Fibroblast of pulmonary artery (primary cell): ENCODE results near the gene KRTAP4-3.
"Not testable (repeated sequence)": the region's sequence is repeated elsewhere in the genome, so short reads cannot be mapped to it uniquely, and the experiment has no call there.

Source experiments
- DNase-seq: peaks from one replicate; pipeline ENCODE4 v3.0.0-alpha.2; 2010; ENCODE audit warnings: low read depth
- H3K4me3 ChIP-seq: replicated peaks from 2 replicates; pipeline ENCODE4 v1.5.1; 2011; ENCODE audit warnings: low read depth, mild to moderate bottlenecking, control low read depth, low read length, moderate library complexity
- TF ChIP-seq, protein P1 (sequence below): IDR thresholded peaks from 2 replicates; pipeline ENCODE4 v1.5.1; 2011; ENCODE audit warnings: mild to moderate bottlenecking, control low read depth, low read length, inconsistent platforms; ENCODE audit errors: missing control alignments

KRTAP4-3 gene

DNA sequence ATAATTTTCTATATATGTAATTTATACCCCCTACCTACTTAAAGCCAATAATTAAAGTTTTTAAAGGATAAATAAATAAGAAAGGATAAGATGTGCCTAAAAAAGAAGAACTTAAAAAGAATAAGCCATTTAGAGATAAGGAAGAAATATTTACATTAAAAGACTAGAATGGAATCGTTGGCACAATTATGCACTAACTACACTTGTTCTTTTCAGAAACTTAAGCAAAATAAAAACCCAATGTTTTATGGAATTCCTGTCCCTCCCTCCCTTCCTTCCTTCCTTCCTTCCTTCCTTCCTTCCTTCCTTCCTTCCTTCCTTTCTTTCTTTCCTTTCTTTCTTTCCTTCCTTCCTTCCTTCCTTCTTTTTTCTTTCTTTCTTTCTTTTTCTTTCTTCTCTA lies 23.2 kb downstream of the KRTAP4-3 start:
- TF ChIP-seq, protein P1, sequence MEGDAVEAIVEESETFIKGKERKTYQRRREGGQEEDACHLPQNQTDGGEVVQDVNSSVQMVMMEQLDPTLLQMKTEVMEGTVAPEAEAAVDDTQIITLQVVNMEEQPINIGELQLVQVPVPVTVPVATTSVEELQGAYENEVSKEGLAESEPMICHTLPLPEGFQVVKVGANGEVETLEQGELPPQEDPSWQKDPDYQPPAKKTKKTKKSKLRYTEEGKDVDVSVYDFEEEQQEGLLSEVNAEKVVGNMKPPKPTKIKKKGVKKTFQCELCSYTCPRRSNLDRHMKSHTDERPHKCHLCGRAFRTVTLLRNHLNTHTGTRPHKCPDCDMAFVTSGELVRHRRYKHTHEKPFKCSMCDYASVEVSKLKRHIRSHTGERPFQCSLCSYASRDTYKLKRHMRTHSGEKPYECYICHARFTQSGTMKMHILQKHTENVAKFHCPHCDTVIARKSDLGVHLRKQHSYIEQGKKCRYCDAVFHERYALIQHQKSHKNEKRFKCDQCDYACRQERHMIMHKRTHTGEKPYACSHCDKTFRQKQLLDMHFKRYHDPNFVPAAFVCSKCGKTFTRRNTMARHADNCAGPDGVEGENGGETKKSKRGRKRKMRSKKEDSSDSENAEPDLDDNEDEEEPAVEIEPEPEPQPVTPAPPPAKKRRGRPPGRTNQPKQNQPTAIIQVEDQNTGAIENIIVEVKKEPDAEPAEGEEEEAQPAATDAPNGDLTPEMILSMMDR, result no peak
- H3K4me3 ChIP-seq, result no peak overlapping the region
- no peak for DNase-seq

DNA sequence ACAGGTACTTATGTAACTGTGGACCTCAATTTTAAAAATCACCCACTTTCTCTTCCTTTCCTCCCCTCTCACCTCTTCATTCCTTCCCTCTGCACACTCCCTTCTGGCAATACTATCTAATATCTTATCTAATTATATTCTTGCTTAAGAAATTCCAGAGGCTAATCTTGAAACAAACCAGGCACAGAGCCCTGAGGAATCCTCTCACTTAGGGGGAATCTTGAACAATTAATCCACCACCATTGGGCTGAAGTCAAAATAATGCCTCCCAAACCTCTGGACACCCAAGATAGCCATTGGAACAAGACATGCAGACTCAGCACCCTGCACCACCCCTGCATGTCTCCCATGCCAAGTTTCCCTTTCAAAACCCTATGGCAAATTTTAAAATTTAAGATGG lies 26.7 kb downstream of the KRTAP4-3 start:
- H3K4me3 ChIP-seq, result no peak overlapping the region
- TF ChIP-seq, protein P1, result no peak
- DNase-seq, result no peak

DNA sequence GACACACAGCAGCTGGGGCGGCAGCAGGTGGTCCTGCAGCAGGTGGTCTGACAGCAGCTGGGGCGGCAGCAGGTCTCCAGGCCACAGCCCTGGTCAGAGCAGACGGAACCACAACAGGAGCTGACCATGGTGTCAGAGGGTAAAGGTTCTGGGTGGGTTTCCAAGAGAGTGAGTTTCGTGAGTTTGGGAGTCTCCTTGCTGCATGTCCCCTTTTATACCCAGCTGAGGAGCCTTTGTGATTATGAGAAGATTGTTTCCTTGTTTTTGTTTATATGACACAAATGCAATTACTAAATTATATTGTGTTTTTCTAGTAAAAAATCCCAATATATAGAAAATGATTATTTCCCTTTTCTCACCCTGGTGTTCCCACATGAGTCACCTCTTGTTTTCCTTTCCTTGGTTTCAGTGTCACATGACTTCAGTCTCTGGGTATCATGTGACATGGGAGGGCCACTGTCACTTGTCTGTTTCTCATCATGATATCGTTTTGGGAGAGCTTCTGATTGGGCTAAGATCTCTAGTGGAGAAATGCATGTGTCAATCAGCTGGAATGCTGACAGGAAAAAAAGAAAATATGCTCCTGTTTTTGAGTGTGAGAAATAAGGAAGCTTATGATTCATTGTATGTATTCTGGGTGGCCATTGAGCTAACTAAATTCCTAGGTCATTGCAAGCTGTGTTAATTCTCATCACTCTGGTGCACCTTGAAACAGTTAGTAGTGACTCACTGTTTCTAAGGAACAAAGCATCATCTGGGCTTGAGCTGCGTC lies 27.5 kb downstream of the KRTAP4-3 start, which contains the start of gene KRTAP4-6:
Gene KRTAP4-6, minus strand, starts transcription at position 185 of the 772 bp plus-strand sequence. Its CDS starts 57 bp downstream, at position 128.
- TF ChIP-seq, protein P1, result no peak
- no peak for DNase-seq
- H3K4me3 ChIP-seq, result no peak within 1 kb of the TSS

DNA sequence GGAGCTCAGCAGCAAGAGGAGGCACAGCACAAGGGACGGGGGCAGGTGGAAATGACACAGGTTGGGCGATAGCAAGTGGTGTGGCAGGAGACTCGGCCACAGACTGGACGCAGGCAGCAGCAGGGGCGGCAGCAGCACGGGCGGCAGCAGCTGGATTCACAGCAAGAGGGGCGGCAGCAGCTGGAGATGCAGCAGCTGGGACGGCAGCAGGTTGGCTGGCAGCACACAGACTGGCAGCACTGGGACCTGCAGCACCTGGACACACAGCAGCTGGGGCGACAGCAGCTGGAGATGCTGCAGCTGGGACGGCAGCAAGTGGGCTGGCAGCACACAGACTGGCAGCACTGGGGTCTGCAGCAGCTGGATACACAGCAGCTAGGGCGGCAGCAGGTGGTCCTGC lies 28.2 kb downstream of the KRTAP4-3 start:
- not testable (repeated sequence) for DNase-seq, H3K4me3 ChIP-seq

DNA sequence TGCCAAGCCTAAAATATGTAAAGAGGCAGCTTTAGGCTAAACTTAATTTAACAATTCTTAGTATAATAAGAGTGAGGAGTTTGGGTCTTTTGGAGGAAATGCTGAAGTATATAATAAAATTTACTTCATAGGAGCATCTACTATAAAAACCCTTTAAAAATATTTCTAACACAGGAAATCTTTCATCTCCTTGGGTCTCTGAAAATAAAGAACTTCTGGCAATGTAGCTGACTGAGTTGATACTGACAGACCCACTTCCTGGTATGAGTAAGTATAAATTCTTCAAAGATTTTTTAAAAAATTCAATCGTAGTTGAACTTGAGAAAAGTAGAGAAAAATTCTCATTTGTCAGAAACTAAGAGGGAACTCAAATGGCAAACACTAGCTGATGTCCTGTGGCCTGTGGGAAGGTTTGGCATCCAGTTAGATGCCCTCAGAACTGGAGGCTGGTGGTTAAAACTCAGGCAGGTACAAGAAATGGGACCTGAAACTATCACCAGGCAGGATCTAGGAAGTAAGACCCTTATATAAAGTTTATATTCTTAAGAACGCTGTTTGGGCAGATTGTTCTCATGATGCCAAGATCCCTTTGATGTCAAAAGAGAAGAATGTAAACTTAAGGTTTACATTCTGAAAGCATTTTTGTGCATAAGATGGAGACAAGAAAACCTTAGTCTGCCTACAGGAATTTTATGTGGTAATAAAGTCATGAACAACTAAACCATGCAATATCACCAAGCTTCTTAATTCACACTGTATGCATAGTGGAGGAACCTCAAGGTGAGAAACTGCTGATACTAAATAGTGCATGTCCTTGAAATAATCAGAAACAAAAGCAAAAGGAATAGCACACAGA lies 33.9 kb downstream of the KRTAP4-3 start:
- no peak overlapping the region for H3K4me3 ChIP-seq
- no peak for DNase-seq
- TF ChIP-seq, protein P1, result no peak

DNA sequence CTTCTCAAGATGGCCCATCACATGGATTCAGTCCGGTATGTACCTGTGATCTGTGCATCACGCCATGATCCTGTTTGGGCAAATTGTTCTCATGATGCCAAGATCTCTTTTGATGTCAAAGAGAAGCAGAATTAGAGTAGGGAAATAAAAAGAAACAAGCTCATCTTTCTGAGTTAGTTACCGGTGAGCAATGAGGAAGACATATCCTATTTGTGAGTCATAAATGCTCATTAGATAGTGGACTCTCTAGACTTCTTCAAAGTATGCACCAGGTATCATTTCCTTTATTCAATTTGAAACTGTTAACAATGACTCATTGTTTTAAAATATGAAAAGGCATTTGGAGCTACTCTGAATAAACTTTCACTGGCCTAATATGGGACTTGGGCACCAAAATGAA lies 36.0 kb downstream of the KRTAP4-3 start:
- TF ChIP-seq, protein P1, result no peak
- no peak overlapping the region for H3K4me3 ChIP-seq
- DNase-seq, result no peak

DNA sequence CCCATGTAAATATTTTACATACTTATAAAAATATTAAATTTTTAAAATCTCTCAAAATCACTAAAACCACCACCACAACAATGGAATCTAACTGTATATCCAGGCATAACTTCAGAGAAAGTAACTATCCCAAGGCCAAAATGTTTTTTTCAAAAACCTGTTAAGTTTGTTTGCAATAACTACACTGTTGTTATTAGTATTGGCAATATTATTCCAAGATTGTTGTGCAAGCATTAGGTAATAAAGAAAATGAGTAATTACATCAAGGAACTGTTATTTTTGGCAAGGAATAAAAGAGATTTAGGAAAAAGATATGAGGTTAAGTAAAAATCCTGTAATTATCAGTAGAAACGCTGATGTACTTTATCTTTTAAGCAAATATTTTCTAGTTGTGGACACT lies 40.6 kb downstream of the KRTAP4-3 start:
- TF ChIP-seq, protein P1, result no peak
- DNase-seq, result no peak

More for the DNA sequence above, 40.6 kb downstream of the KRTAP4-3 start:
- H3K4me3 ChIP-seq, result no peak overlapping the region
